GM21717 (cell line): ENCODE data around the gene EDNRA.

Experiments used
- ATAC-seq: cut with Tn5 transposase; IDR thresholded peaks from one replicate; pipeline ENCODE4 v1.9.1; 2021; ENCODE audit warnings: mild to moderate bottlenecking, moderate library complexity; ENCODE audit not compliant: unreplicated experiment

The EDNRA gene

DNA sequence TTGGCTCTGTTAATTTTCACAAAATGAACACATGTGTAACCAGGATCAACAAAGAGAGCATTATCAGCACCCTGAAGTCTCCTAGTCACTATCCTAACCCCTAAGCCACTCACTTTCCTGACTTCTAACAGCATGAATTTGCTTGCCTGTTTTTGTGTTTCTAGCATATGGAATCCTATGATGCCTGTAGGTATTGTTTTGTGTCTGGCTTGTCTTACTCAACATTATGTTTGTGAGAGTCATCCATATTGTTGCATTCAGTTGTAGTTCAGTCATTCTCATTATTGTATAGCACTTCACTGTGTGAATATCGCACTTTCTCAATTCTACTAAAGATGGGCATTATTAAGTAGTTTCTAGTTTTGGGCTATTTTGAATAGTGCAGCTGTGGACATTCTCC lies 15.6 kb downstream of the EDNRA start:
- no peak for ATAC-seq

DNA sequence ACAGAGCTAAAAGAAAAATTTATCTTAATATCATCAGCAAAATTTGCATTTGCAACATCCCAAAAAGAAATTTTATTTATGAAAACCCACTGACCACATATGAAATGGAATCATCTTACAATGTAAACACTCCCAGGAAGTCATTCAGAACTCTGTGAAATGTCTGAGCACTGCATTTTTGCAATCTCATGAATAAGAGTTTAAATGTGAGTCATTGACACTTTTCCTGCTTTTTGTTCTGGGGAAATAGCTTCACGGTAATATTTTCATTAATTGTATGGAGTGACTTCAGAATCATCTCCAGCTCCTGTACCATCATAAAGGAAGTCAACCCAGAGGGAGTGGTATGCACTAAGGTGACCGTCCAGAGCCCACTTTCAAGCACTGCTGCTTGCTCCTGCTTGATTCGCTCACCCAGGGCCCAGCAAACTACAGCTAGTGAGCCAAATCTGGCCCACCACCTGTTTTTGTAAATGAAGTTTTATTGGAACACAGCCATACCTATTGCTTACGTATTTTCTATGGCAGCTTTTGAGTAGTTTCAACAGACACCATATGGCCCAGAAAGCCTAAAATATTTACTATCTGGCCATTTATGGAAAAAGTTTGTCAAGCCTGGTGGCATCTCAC lies 17.2 kb downstream of the EDNRA start:
- no peak for ATAC-seq

DNA sequence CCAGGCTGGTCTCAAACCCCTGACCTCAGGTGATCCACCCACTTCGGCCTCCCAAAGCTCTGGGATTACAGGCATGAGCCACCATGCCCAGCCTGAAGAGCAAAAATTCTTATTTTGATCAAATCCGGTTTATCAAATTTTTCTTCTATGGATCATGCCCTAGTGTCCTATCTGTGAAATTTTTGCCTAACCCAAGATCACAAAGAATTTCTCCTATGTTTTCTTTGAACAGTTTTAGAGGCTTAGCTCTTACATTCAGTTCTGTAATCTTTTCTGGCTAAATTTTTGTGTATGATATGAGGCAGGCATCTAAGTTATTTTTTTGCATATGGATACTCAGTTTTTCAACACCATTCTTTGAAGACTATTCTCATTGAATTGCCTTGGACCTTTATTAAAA lies 27.4 kb downstream of the EDNRA start:
- ATAC-seq = no peak

GRCh38 chr4:147509386-147509785 lies 28.5 kb downstream of the EDNRA start:
- ATAC-seq = no peak

DNA sequence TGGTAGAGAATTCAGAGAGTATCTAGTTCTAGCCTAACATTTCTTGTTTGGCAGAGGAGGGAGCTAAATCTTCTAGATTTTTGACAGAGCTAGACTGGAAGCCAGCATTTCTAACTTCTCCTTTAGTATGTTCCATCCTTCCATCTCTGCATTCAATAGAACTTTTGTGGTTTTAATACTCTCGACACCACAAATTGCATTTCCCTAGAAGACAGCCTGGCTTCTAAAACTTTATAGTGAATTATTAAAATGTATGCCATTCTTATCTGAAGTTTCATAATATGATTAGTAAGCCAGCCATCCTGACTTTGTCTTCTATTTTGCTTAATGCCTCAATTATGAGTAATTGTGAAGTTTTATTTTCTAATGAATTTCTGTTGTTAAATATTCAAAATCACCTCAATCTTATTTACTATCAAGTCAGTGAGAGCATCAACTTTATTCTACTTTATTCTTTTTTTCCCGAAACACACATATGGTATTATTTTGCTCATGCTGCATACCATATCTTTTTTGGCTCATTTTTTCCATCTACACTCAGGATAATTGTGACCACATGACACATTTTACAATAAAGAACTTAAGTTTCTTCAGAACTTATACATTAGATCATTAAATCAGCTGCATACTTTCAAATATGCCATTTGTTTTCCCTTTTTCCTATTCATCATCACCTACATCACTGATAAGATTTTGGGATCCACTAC lies 30.2 kb downstream of the EDNRA start:
- ATAC-seq = no peak

GRCh38 chr4:147513091-147513490 lies 32.2 kb downstream of the EDNRA start:
- ATAC-seq = no peak

DNA sequence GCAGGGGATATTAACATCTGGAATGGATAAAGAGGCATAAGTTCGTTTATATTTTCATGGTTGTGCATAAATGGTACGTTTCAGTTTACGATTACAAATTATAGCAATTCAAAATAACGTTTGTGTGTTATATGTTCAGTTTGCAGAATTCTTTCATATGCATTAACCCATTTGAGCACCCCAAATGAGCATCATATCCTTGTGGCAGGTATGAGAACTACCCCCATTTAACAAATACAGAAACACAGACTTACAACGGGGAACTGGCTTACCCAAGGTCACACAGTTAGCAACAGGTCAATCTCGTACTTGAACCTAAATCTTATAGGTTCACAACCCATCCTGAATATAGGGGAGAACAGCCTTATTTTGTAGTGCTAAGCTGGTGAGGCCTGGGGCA lies 33.1 kb downstream of the EDNRA start:
- no peak for ATAC-seq

- ATAC-seq = no peak
These were observed 34.5 kb downstream of the EDNRA start for GRCh38 chr4:147515220-147515936.

GRCh38 chr4:147516133-147516532 lies 35.2 kb downstream of the EDNRA start:
- no peak for ATAC-seq

DNA sequence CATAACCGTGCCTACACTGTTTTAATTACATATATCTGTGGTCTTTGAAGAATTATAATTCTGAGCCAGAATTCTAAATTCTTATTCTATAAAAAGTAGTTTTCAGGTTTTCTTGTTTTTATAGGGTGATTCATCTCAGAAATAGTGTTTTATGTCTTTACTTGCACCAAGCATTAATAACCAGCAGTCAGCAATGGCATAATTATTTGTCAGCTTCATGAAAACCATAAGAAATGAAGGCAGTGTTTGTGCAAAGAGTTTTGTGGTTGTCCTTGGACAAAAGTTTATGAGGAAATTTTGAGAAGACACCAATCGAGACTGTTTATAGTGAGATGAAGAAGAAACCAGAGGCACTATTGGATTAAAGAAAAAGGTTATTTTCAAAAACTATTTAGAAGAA lies 37.2 kb downstream of the EDNRA start:
- ATAC-seq = no peak

DNA sequence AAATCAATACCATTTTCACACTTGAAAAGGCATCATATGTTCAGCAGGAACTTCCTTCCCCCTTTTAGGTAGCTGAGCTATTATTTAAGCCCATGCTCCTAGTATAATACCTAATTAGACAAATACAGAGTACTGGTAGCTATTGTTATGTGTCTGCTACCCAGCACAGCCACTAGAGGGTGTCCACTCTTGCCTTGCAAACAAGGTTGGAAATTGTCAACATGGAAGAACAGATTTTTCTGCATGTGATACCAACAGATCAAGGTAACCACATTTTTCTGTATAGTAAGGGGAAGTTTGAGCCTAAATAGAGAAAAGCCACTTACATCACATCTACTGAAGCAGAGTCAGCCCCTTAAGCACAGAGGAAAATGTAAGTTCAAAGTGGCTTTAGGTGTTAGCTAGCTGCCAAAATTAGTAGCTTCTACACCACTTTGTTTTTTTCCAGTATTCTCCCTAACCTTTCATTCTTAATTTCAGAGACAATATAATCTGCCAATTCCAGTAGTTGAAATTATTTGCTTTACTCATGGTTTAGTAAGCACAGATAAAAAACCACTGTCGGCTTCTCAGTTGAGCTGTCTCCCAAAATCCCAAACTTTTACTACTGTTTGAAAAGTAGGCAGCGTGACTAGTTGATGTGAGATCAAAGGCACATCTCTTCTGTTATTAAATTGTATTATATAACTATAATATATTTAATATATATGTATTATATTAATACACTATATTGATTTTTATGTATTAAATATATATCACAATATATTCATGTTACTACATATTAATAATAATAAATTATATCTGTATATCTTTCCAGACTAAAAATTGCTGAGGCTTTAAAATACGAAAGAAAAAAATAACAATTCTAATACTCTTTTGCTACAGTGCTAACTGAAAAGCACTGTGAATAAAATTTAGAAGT lies 38.2 kb downstream of the EDNRA start:
- peak; percentile 94 for ATAC-seq

DNA sequence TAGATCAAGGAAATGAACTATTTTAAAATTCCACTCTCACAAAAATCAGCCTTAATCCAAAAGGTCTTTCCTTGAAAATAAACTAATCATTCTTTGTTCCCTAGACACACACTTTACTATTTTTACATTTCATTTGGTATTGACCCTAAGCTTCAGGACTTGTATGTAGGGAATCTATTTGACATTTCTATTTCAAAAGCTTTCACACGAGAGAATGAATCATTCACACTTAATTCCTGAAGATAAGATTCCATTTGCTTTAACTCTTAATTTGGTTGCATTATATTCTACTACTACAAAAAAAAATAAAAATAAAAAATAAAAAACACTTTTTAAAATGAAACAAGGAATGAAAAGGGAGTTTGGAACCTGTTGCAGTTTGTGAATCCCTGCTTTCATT lies 43.7 kb downstream of the EDNRA start:
- no peak for ATAC-seq

DNA sequence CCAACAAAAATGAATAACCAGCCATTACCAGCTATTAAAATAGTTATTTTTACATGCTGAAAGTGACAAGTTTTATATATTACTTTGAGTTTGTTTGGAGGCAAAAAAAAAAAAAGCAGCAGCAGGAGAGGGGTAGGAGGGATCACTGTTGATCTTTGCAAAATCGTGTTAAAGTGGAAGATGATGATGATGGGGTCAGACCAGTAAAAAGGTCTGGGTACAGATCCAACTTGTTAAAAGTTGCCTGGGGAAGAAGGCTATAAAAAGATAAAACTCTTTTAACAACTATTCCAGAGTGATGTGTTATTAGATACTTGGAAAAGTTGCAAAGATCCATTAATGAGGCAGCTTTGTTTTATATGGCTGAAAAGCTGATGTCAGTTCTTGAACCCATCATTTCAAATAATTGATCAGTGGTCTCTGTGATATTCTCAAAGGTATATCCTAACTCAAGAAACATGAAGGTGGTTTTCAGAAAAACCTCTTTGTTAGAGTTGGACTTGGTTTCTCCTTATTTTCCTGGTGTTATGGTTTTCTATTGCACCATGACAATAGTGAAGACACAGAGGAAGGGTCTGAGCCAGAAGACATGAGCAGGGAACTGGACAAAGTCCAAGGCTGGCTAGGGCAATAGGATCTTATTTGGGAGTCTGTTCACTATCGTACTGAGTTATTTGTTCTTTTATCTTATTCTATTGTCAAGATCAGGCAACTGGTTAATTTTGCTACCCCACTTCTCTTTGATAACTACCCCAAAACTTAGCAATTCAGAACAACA lies 44.8 kb downstream of the EDNRA start:
- ATAC-seq = no peak

- no peak for ATAC-seq
These were observed 45.4 kb downstream of the EDNRA start for GRCh38 chr4:147526272-147526654.

GRCh38 chr4:147528054-147528453 lies 47.2 kb downstream of the EDNRA start:
- no peak for ATAC-seq

- ATAC-seq = no peak
These were observed 49.2 kb downstream of the EDNRA start for GRCh38 chr4:147530134-147530533.

DNA sequence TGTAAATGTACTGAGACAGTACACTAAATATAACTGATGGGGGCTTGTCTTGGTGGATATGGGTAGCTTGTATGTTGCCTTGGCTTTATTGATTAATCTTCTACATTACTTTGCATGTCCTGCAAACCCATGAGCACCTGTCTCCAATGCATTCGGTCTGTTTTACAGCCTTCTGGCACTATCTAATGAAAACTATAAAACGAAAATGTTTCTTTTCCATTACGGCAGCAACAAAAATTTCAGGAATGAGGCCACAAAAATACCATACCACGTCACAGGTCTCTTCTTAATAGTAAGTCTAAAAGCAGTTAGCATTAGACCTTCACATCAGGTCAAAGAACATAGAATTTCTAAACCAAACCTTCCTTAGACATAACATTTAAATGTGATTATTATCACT lies 49.8 kb downstream of the EDNRA start:
- ATAC-seq = no peak

GRCh38 chr4:147532896-147533295 lies 52.0 kb downstream of the EDNRA start:
- no peak for ATAC-seq

GRCh38 chr4:147533331-147533730 lies 52.4 kb downstream of the EDNRA start:
- no peak for ATAC-seq

DNA sequence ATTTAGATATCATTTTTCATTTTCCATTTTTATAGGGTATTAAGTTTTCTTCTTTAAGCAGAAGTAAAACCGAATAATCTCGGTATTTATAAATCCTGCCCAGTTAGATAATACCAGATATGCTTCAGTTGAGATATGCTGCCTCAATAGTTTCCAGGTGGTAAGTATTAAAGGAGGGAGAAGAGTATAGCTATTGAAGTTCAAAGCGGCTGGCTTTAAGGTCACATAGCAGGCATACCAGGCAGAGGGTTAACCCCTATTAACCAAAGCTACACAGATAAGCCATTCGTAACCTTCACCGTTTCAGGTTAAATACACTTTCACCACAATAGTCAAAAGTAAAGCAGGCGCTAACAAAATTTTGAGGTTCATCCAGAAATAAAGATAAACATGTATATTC lies 54.2 kb downstream of the EDNRA start:
- no peak for ATAC-seq
